Prostate gland (tissue), 2 donors: ENCODE measurements around the gene TBATA. TPM values are rescaled to one million over a fixed set of nuclear protein-coding genes. Genes with fewer than 3 reads are reported as not detected.

Experiments
- DNase-seq: peaks from one replicate; pipeline ENCODE4 v3.0.0-alpha.2; 2019; ENCODE audit warnings: low spot score
- H3K27ac ChIP-seq, 2 donors: fragments of 200-600 bp; sonication (generic); 2 replicates each; pipeline ENCODE4 v1.5.1; 2017 to 2019
- H3K27me3 ChIP-seq: fragments of 200-600 bp; sonication (generic); replicated peaks from 2 replicates; pipeline ENCODE4 v1.5.1; 2019; ENCODE audit not compliant: insufficient read depth
- H3K36me3 ChIP-seq, 2 donors: fragments of 200-600 bp; sonication (generic); 1 replicate in 1 of 2; 2 replicates in 1 of 2; pipeline versions ENCODE4 v1.5.1 to v1.8.1; 2017 to 2019
- H3K4me1 ChIP-seq: fragments of 200-600 bp; sonication (generic); replicated peaks from 2 replicates; pipeline ENCODE4 v1.5.1; 2019
- H3K4me3 ChIP-seq, 2 donors: fragments of 200-600 bp; sonication (generic); 2 replicates each; pipeline ENCODE4 v1.5.1; 2017 to 2019
- H3K9me3 ChIP-seq: fragments of 200-600 bp; sonication (generic); 2 replicates; pipeline ENCODE4 v1.5.1; 2017
- CTCF ChIP-seq, 4 experiments: fragments of 200-600 bp in 2 of 4; fragments of 450-650 bp in 2 of 4; sonication (generic) in 2 of 4; IDR thresholded peaks; 1 replicate in 3 of 4; 2 replicates in 1 of 4; pipeline ENCODE4 v1.5.1; 2016 to 2019; ENCODE audit warnings: antibody characterized with exemption in 4 of 4, mild to moderate bottlenecking in 2 of 4, moderate library complexity in 2 of 4
- POLR2A ChIP-seq: fragments of 450-650 bp; IDR thresholded peaks from one replicate; pipeline ENCODE4 v1.6.1; 2016; ENCODE audit warnings: antibody characterized with exemption, mild to moderate bottlenecking
- POLR2AphosphoS5 ChIP-seq: sonication (generic); formaldehyde crosslinking; IDR thresholded peaks from one replicate; pipeline ENCODE4 v1.6.1; 2017; ENCODE audit warnings: antibody characterized with exemption
- WGBS: methylation state at CpG from one replicate; pipeline ENCODE4 v1.1.5; 2018; 5-methylcytosine and 5-hydroxymethylcytosine counted together
- intact Hi-C: fragments of 100-400 bp; cut with DNase I; formaldehyde crosslinking; loops from one replicate; pipeline ENCODE4 v1.14.2; 2022
- total RNA-seq, 2 donors: library from RNA; depleted of rRNA; stranded (reverse); fragments of >200 nt; gene quantifications; one replicate each; pipeline ENCODE4 v1.1.0, GENCODE V29; 2016

TBATA gene
- total RNA-seq, 2 donors from 2014 or later = 0.57 TPM; not detected in 1

- Histone ChIP-seq H3K4me1 (no peaks in the 10 kb centered on the region), H3K9me3 (no peaks in the 10 kb centered on the region), H3K4me3 (no peak overlapping the region), H3K36me3 (no peaks in the 10 kb centered on the region), H3K27me3 (no peaks in the 10 kb centered on the region), H3K27ac (no peak overlapping the region)
- no peak for DNase-seq
- no peak for TF ChIP-seq POLR2A
- no peak for TF ChIP-seq POLR2AphosphoS5
- TF ChIP-seq CTCF (IDR thresholded peaks at IDR 0.05) = no peak
- intact Hi-C loops = loop anchor here (10.0 kb wide), 1 partner anchor 537 kb away; no protein-coding TSS in a partner anchor
- WGBS = 99% methylated on average over 9 of the region's 9 CpGs
Observed at GRCh38 chr10:70751356-70751755, 33.8 kb downstream of the TBATA start.

- no peak for TF ChIP-seq POLR2A
- no peak for TF ChIP-seq CTCF (IDR thresholded peaks at IDR 0.05)
- TF ChIP-seq POLR2AphosphoS5 = no peak
- H3K9me3 ChIP-seq = no peaks in the 10 kb centered on the region
- DNase-seq = no peak
- intact Hi-C loops = loop anchor here (10.0 kb wide), 1 partner anchor 535 kb away; no protein-coding TSS in a partner anchor
- no peak overlapping the region for H3K27ac ChIP-seq
- H3K4me1 ChIP-seq = no peaks in the 10 kb centered on the region
- H3K36me3 ChIP-seq = no peaks in the 10 kb centered on the region
- 58% methylated on average over 3 of the region's 3 CpGs for WGBS
- H3K4me3 ChIP-seq = no peak overlapping the region
- H3K27me3 ChIP-seq = no peaks in the 10 kb centered on the region
Observed at GRCh38 chr10:70750156-70750703, 34.9 kb downstream of the TBATA start.

- intact Hi-C loops = loop anchor here (10.0 kb wide), 1 partner anchor 535 kb away; no protein-coding TSS in a partner anchor
- Histone ChIP-seq H3K4me3 (no peak overlapping the region), H3K27ac (no peak overlapping the region), H3K9me3 (no peaks in the 10 kb centered on the region), H3K27me3 (no peaks in the 10 kb centered on the region), H3K36me3 (no peaks in the 10 kb centered on the region), H3K4me1 (no peaks in the 10 kb centered on the region)
- WGBS = over 99% methylated on average over 10 of the region's 10 CpGs
- TF ChIP-seq POLR2A (no peak), POLR2AphosphoS5 (no peak), CTCF (IDR thresholded peaks at IDR 0.05) (no peak)
- no peak for DNase-seq
Observed at GRCh38 chr10:70749756-70750155, 35.4 kb downstream of the TBATA start.

- WGBS = 91% methylated on average over 10 of the region's 10 CpGs
- Histone ChIP-seq H3K9me3 (no peaks in the 10 kb centered on the region), H3K4me3 (no peak overlapping the region), H3K27me3 (no peaks in the 10 kb centered on the region), H3K27ac (no peak overlapping the region), H3K36me3 (no peaks in the 10 kb centered on the region), H3K4me1 (no peaks in the 10 kb centered on the region)
- DNase-seq = no peak
- intact Hi-C loops = no loop called here
- TF ChIP-seq POLR2AphosphoS5 = no peak
- TF ChIP-seq CTCF (IDR thresholded peaks at IDR 0.05) = no peak
- TF ChIP-seq POLR2A = no peak
Observed at GRCh38 chr10:70748801-70749573, 36.2 kb downstream of the TBATA start.

GRCh38 chr10:70748305-70748704 is 36.9 kb downstream of the TBATA start:
- Histone ChIP-seq H3K4me3 (no peak overlapping the region), H3K27ac (no peak overlapping the region), H3K36me3 (no peaks in the 10 kb centered on the region), H3K4me1 (no peaks in the 10 kb centered on the region), H3K27me3 (no peaks in the 10 kb centered on the region), H3K9me3 (no peaks in the 10 kb centered on the region)
- WGBS = 92% methylated on average over 3 of the region's 3 CpGs
- DNase-seq = no peak
- TF ChIP-seq POLR2A (no peak), POLR2AphosphoS5 (no peak), CTCF (IDR thresholded peaks at IDR 0.05) (no peak)
- intact Hi-C loops = no loop called here
